Lung (tissue), 12 donors: ENCODE measurements around the gene DENND1C. TPM values are rescaled to one million over a fixed set of nuclear protein-coding genes. Genes with fewer than 3 reads are reported as not detected.

Experiments used
- ATAC-seq: fragments of 200-7000 bp; cut with Tn5 transposase; one replicate; pipeline ENCODE4 v1.9.1; 2020; ENCODE audit warnings: moderate number of reproducible peaks; ENCODE audit not compliant: insufficient read depth, low FRiP score
- DNase-seq, 3 donors: peaks; one replicate each; pipeline ENCODE4 v3.0.0-alpha.2; 2013 to 2017
- H3K27ac ChIP-seq, 2 donors: one replicate each; pipeline ENCODE4 v1.5.1; 2013; ENCODE audit warnings: mild to moderate bottlenecking in 2 of 2, moderate library complexity in 2 of 2, control low read depth in 1 of 2, inconsistent platforms in 1 of 2, low read depth in 1 of 2, low read length in 1 of 2
- H3K27me3 ChIP-seq, 3 donors: one replicate each; pipeline ENCODE4 v1.5.1; 2013; ENCODE audit warnings: low read length in 2 of 3; ENCODE audit not compliant: control insufficient read depth in 3 of 3, insufficient read depth in 3 of 3
- H3K36me3 ChIP-seq, 4 donors: one replicate each; pipeline ENCODE4 v1.5.1; 2013; ENCODE audit warnings: low read length in 4 of 4, mild to moderate bottlenecking in 1 of 4, moderate library complexity in 1 of 4; ENCODE audit not compliant: control insufficient read depth in 4 of 4, insufficient read depth in 4 of 4
- H3K4me1 ChIP-seq, 5 donors: one replicate each; pipeline ENCODE4 v1.5.1; 2013; ENCODE audit warnings: low read length in 5 of 5, mild to moderate bottlenecking in 2 of 5, moderate library complexity in 1 of 5; ENCODE audit not compliant: control insufficient read depth in 5 of 5, insufficient read depth in 5 of 5
- H3K4me3 ChIP-seq: one replicate; pipeline ENCODE4 v1.5.1; 2013; ENCODE audit warnings: mild to moderate bottlenecking, control low read depth, moderate library complexity
- H3K9ac ChIP-seq, 2 donors: one replicate each; pipeline ENCODE4 v1.5.1; 2013; ENCODE audit warnings: low read length in 2 of 2, control low read depth in 1 of 2; ENCODE audit not compliant: insufficient read depth in 1 of 2
- H3K9me3 ChIP-seq, 4 donors: one replicate each; pipeline ENCODE4 v1.5.1; 2013; ENCODE audit warnings: low read length in 3 of 4, mild to moderate bottlenecking in 1 of 4, moderate library complexity in 1 of 4; ENCODE audit not compliant: control insufficient read depth in 4 of 4, insufficient read depth in 3 of 4
- WGBS, 2 donors: extraction: QIAGEN DNeasy Blood & Tissue Kit; methylation state at CpG; one replicate each; pipeline ENCODE4 v1.1.7; 2013; 5-methylcytosine and 5-hydroxymethylcytosine counted together
- polyA plus RNA-seq, 2 donors: library from polyadenylated mRNA; stranded (reverse); fragments of 200-250 nt; gene quantifications; one replicate each; pipeline ENCODE4 v1.2.1, GENCODE V29; 2013
- total RNA-seq, 2 donors: library from RNA; depleted of rRNA in 1 of 2; stranded (reverse); fragments of >200 nt in 1 of 2; gene quantifications; one replicate each; pipeline ENCODE4 v1.2.1, GENCODE V29; 2014 to 2021
- TF ChIP-seq, protein P1 (sequence below): IDR thresholded peaks from 2 replicates; pipeline ENCODE4 v1.5.1; 2012; ENCODE audit warnings: mild to moderate bottlenecking; ENCODE audit errors: control extremely low read depth, extremely low read depth
- donor health status: control.
- donor health status: control.
- donor health status: Bipolar disorder and iron deficiency.
- donor health status: healthy.
- donor health status: DM: yes; HTN: yes; CAD: no.

Gene DENND1C
- total and polyA plus RNA-seq, 4 donors: 2.7 to 11.0 (median 9.3) TPM

DNA sequence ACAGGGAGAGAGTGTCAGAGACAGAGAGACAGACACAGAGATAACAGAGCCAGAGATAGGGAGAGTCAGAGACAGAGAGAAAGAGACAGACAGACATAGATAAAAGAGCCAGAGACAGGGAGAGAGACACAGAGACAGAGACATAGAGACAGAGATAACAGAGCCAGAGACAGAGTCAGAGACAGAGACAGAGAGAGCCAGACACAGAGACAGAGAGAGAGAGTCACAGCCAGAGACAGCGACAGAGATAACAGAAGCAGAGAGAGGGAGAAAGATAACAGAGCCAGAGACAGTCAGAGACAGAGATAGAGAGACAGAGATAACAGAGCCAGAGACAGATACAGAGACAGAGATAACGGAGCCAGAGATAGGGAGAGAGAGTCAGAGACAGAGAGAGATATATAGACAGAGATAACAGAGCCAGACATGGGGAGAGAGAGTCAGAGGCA, 48.4 kb upstream of the DENND1C start:
- ATAC-seq (no peak), DNase-seq (no peak)
- no peak overlapping the region for H3K27ac ChIP-seq
- peaks cover 0 to 6% (median 0%) of the 10 kb centered on the region in 4 donors for H3K36me3 ChIP-seq
- no peaks in the 10 kb centered on the region for H3K9me3 ChIP-seq
- peak overlapping the region in 1 of 2 donors; percentile 97 for H3K9ac ChIP-seq
- no peak overlapping the region for H3K4me3 ChIP-seq
- H3K27me3 ChIP-seq: peaks cover 0 to 23% (median 17%) of the 10 kb centered on the region in 3 donors
- 75 to 81% methylated on average over 2 of the region's 2 CpGs for WGBS, 2 donors
- H3K4me1 ChIP-seq: peaks cover 0 to 34% (median 4%) of the 10 kb centered on the region in 5 donors
- TF ChIP-seq, protein P1, sequence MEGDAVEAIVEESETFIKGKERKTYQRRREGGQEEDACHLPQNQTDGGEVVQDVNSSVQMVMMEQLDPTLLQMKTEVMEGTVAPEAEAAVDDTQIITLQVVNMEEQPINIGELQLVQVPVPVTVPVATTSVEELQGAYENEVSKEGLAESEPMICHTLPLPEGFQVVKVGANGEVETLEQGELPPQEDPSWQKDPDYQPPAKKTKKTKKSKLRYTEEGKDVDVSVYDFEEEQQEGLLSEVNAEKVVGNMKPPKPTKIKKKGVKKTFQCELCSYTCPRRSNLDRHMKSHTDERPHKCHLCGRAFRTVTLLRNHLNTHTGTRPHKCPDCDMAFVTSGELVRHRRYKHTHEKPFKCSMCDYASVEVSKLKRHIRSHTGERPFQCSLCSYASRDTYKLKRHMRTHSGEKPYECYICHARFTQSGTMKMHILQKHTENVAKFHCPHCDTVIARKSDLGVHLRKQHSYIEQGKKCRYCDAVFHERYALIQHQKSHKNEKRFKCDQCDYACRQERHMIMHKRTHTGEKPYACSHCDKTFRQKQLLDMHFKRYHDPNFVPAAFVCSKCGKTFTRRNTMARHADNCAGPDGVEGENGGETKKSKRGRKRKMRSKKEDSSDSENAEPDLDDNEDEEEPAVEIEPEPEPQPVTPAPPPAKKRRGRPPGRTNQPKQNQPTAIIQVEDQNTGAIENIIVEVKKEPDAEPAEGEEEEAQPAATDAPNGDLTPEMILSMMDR: no peak

DNA sequence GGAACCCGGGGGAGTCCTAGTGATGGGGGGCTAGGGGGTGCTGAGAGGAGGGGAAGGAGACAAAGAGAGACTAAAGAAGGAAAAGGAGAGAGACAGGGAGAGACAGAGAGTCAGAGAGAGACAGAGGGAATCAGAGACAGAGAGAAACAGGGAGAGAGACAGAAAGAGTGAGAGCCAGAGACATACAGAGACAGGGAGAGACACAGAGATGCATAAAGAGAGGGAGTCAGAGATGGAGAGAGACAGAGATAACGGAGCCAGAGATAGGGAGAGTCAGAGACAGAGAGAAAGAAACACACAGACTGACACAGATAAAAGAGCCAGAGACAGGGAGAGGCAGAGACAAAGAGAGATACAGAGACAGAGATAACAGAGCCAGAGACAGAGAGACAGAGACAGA, 47.8 kb upstream of the DENND1C start:
- 36 to 65% methylated on average over 2 of the region's 2 CpGs for WGBS, 2 donors
- DNase-seq (no peak), ATAC-seq (no peak)
- Histone ChIP-seq H3K36me3 (no peaks in the 10 kb centered on the region), H3K4me3 (no peak overlapping the region), H3K9ac (no peak overlapping the region), H3K27me3 (peaks cover 0 to 18% (median 17%) of the 10 kb centered on the region in 3 donors), H3K27ac (no peak overlapping the region), H3K4me1 (peaks cover 0 to 36% (median 4%) of the 10 kb centered on the region in 5 donors), H3K9me3 (no peaks in the 10 kb centered on the region)
- TF ChIP-seq, protein P1: no peak

DNA sequence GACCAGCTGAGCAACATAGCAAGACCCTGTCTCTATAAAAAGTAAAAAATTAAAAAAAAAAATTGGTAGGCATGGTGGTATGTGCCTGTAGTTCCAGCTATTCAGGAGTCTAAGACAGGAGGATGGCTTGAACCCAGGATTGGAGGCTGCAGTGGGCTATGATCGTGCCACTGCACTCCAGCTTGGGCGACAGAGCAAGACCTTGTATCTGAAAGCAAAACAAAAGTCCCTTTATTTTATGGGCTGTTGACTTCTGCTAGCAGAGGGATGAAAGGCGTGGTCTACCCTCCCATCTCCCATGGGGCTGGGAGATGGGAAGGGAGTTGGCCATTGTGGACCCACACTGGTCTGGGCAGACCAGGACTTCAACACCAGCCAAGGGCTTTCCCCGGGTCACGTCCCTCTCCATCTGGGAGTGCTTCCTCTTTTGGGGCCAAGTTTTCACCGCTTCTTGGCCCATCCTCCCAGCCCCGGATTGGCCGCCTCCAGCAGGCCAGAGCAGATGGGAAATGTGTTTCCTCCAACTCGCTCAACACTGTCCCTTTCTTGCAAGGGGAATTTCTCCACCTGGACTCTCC, 47.0 kb upstream of the DENND1C start:
- Histone ChIP-seq H3K27ac (no peak overlapping the region), H3K9me3 (no peaks in the 10 kb centered on the region), H3K4me1 (peaks cover 0 to 39% (median 4%) of the 10 kb centered on the region in 5 donors), H3K4me3 (no peak overlapping the region), H3K9ac (no peak overlapping the region), H3K27me3 (peaks cover 0 to 17% (median 12%) of the 10 kb centered on the region in 3 donors), H3K36me3 (no peaks in the 10 kb centered on the region)
- ATAC-seq (peak; percentile 6), DNase-seq (peak; percentile 64 to 82 (median 70))
- TF ChIP-seq, protein P1: no peak
- 36 to 39% methylated on average over 9 of the region's 9 CpGs for WGBS, 2 donors
